GM18519 (cell line): Measurements from ENCODE around the gene CD3G.
A peak's percentile ranks its signal among the peaks of the same experiment; 100 is the strongest.
"Not testable (repeated sequence)": the region's sequence is repeated elsewhere in the genome, so short reads cannot be mapped to it uniquely, and the experiment has no call there.

Experiments
- ATAC-seq: cut with Tn5 transposase; IDR thresholded peaks from one replicate; pipeline ENCODE4 v1.9.1; 2021; ENCODE audit warnings: mild to moderate bottlenecking, moderate library complexity; ENCODE audit not compliant: unreplicated experiment, low FRiP score

The CD3G gene

DNA sequence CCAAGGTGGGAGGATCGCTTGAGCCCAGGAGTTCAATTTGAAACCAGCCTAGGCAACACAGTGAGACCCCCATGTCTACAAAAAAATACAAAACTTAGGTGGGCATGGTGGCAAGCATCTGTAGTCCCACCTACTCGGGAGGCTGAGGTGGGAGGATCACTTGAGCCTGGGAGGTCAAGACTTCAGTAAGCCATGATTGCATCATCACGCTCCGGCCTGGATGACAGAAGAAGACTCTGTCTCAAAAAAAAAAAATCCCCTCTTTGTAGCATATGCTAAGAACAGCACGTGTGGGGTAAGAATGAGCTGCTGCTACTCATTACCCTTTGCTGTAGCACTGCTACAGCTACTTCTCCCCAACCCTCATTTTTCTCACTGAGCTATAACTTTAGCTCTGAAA lies 29.7 kb downstream of the CD3G start:
- no peak for ATAC-seq

DNA sequence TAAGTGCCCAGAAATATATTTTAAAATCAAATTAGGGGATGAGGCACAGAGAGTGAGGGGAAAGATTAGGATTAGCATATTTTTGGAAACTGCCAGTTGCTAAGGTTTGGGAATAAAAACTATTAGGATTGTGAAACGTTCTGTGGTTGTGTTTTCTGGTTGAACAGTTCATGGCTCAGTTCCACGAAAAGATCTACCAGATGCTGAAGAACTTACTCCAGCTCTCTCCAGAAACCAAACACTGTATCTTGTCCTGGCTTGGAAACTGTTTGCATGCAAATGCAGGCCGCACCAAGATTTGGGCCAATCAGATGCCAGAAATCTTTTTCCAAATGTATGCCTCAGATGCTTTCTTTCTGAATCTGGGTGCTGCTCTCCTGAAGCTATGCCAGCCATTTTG lies 30.6 kb downstream of the CD3G start:
- ATAC-seq, result no peak

- no peak for ATAC-seq
Observed at GRCh38 chr11:118375978-118376377, 31.8 kb downstream of the CD3G start.

DNA sequence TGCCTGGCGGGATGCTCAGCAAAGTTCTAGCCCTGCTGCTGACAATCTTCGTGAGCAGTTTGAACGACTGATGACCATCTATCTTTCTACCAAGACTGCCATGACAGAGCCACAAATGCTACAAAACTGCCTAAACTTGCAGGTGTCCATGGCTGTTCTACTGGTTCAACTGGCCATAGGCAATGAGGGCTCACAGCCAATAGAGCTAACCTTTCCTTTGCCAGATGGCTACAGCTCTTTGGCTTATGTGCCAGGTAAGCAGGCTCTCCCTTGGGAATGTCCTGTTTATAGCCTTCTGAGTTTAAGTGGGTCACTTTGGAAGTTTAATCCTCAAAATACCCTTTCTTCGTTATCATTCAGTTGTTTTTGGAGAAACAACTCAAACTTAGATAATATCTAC lies 35.4 kb downstream of the CD3G start:
- ATAC-seq, result no peak

- no peak for ATAC-seq
Observed at GRCh38 chr11:118380571-118380970, 36.4 kb downstream of the CD3G start.

DNA sequence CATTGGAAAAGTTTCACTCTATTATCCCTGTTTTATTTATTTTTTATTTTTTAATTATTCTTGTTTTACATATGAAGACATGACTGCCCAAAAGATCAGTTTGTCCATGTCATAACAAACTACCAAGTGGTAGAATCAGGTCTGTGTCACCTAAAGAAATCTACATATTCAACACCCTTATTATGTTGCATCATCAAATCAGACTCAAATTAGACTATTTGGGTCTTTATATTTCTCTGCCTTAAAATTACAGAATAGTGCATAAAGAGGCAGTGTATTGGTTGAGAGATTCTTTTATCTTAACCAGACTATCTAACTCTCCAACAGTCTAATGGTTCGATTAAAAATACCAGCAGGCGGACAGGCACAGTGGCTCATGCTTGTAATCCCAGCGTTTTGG lies 38.8 kb downstream of the CD3G start:
- no peak for ATAC-seq

DNA sequence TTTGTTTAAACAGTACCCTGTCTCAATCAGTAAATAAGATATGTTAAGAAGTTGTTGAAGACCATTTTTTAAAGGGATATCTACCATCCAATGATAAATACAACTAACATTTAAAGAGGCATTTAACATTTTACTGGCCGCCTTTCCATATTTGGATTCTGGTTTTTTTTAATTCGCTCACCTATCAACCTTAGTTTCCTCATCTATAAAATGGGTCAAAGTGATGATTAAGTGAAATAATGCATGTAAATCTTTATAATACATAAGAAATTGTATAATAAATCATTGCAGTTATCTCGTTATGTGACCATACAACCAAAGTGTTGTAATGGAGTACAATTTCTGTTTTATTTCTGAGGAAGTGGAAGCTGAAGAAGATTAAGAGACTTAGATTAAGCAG lies 39.5 kb downstream of the CD3G start:
- ATAC-seq, result no peak

DNA sequence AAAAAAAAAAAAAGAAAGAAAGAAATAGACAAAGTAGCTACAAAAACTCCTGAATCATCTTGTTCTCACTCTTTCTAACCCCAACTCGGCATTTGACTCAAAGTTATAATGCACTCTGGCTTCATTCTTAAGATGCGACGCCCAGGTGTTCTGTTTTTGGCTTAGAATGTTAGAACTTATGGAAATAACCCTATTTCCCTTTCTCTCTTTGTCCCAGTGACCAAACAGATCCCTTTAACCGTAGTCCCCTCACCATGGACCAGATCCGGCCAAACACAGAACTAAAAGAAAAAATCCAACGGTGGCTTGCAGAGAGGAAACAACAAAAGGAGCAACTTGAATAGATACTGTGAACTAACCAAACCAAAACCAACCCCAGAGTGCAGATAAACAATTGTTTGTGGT lies 52.0 kb downstream of the CD3G start:
- no peak for ATAC-seq

DNA sequence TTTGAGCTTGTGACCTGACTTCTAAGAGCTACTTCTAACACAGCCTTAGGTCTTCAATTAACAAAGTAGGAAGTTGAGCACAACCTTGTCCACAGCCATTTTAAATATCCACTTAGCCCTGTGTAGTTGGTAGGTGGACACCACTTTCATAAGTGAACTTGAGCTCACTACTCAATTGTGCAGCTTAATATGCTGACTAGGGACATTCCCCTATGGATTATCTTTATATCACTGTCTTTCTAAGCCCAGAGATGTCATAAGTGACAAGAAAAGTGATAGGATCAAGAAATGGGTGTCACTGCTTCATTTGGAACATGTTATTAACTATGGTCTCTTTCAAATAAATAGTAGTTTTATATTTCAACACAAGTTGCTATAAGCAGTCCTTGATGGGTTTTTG lies 53.3 kb downstream of the CD3G start:
- no peak for ATAC-seq

DNA sequence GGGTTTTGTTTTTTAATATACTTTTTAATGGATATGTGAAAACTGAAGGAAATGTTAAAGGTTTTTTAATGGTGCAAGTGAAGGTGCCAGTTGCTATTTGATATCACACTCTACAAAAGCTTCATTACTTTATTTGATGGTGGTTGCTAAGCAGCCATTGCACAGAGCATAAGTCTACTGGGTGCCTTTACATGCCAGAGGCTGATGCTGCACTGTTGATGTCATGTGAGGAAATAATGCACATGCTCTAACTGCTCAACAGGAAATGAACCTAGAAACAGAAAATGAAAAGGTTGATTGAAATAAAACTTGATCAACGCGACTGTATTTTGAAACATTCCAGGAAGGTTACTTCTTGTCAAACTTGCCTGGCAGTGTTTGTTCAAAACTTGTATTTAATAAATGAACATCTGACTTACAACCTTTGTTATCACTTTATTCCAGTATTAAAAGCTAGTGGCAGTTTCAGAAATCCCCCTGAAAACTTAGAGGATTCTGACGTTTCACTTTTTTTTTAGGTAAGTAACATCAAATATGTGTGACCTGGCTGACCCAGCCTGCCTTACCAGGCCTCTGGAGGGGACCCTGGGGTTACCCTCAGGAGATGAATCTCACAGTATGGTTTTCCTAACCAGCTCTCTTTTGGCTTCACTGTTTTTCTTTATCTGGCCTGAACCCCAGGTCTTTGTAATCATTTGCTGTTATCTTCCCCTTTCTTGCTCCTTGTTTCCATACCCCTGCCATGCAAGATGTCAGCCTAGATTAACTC lies 54.8 kb downstream of the CD3G start:
- peak; percentile 49 for ATAC-seq

GRCh38 chr11:118401151-118401879 lies 57.2 kb downstream of the CD3G start, which contains the start of gene ATP5MG:
TSS of gene ATP5MG (plus strand) at chr11:118401606. CDS start at chr11:118401666, 60 bp downstream.
- no peak for ATAC-seq

- no peak for ATAC-seq
Observed at GRCh38 chr11:118401880-118402590, 57.9 kb downstream of the CD3G start.

DNA sequence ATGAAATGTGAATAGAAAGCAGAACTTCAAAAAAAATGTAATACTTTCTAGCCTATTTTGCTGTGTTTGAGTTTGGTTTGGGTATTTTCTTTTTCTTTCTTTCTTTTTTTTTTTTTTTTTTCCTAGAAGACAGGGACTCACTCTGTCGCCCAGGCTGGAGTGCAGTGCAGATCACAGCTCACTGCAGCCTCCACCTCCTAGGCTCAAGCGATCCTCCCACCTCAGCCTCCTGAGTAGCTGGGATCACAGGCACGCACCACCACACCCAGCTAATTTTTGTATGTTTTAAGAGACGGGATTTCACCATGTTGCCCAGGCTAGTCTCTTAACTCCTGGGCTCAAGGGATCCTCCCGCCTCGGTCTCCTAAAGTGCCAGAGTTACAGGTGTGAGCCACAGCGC lies 58.5 kb downstream of the CD3G start:
- not testable (repeated sequence) for ATAC-seq
